OCI-LY1 (cell line): ENCODE measurements around the gene CD82.

ENCODE experiments used
- EZH2 ChIP-seq: fragments of 200-600 bp; sonication (generic), shearing (Covaris generic); IDR thresholded peaks from 2 replicates; pipeline ENCODE4 v1.8.0; 2017; ENCODE audit warnings: borderline replicate concordance, mixed run types, mild to moderate bottlenecking, antibody characterized with exemption, low read length, moderate library complexity, mixed read lengths
- TF ChIP-seq, protein P1 (sequence below): fragments of 200-600 bp; sonication (generic), shearing (Covaris generic); IDR thresholded peaks from 2 replicates; pipeline ENCODE4 v1.5.1; 2017; ENCODE audit warnings: mild to moderate bottlenecking, antibody characterized with exemption, low read length, moderate library complexity, mixed read lengths

DNA sequence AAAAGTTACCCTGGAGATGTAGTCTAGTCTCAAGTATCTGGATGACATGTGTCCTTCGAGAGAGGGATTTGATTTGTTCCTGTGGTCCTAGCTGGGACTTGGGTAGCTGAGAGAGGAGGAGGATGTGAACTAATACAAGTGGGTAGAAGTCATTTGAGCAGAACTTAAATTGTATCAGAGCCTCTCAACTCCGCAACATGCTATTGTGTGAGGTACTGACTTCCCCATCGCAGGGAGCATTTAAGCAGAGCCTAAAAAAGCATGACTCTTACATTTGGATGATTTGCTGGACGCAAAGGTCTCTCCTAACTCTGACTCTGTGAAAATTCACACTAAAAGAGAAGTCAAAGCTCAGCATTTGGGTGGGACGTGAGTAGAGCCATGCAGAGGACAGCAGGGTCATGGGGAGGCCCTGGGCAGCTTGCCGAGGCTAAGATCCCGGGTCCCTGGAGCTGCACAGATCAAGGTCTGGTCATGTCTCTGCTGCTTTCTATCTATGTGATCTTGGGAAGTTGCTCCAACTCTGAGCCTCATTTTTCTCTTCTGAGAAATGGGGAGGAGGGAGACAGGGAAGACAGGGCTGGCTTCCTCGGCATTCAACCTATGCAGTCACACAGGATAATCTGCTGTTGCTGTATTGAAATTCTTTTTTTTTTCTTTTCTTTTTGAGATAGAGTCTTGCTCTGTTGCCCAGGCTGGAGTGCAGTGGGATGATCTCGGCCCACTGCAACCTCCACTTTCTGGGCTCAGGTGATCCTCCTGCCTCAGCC lies 44.9 kb downstream of the CD82 start:
- TF ChIP-seq, protein P1, sequence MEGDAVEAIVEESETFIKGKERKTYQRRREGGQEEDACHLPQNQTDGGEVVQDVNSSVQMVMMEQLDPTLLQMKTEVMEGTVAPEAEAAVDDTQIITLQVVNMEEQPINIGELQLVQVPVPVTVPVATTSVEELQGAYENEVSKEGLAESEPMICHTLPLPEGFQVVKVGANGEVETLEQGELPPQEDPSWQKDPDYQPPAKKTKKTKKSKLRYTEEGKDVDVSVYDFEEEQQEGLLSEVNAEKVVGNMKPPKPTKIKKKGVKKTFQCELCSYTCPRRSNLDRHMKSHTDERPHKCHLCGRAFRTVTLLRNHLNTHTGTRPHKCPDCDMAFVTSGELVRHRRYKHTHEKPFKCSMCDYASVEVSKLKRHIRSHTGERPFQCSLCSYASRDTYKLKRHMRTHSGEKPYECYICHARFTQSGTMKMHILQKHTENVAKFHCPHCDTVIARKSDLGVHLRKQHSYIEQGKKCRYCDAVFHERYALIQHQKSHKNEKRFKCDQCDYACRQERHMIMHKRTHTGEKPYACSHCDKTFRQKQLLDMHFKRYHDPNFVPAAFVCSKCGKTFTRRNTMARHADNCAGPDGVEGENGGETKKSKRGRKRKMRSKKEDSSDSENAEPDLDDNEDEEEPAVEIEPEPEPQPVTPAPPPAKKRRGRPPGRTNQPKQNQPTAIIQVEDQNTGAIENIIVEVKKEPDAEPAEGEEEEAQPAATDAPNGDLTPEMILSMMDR = no peak
- TF ChIP-seq EZH2 = no peak
